Trophoblast cell (in vitro differentiated cells and primary cell): Measurements from ENCODE around the gene SH3BP1.
A peak's percentile ranks its signal among the peaks of the same experiment; 100 is the strongest.

Source experiments
- DNase-seq, 2 donors: peaks; one replicate each; pipeline ENCODE4 v3.0.0-alpha.2; 2016
- H2AFZ ChIP-seq: 2 replicates; pipeline ENCODE4 v1.6.1; 2013; ENCODE audit warnings: low read length, moderate library complexity, mild to moderate bottlenecking; ENCODE audit not compliant: insufficient read depth, poor library complexity
- H2AK5ac ChIP-seq: 2 replicates; pipeline ENCODE4 v1.6.1; 2013; ENCODE audit warnings: mild to moderate bottlenecking, low read length
- H2BK120ac ChIP-seq: 2 replicates; pipeline ENCODE4 v1.6.1; 2013; ENCODE audit warnings: low read length, mild to moderate bottlenecking, moderate library complexity; ENCODE audit not compliant: insufficient read depth, poor library complexity
- H2BK12ac ChIP-seq: 2 replicates; pipeline ENCODE4 v1.6.1; 2013; ENCODE audit warnings: mild to moderate bottlenecking, low read length, moderate library complexity
- H2BK5ac ChIP-seq: 2 replicates; pipeline ENCODE4 v1.6.1; 2013; ENCODE audit warnings: low read length, low read depth, moderate library complexity, mild to moderate bottlenecking; ENCODE audit not compliant: poor library complexity
- H3K14ac ChIP-seq: 2 replicates; pipeline ENCODE4 v1.6.1; 2013; ENCODE audit warnings: mild to moderate bottlenecking, low read length
- H3K18ac ChIP-seq: 2 replicates; pipeline ENCODE4 v1.6.1; 2013; ENCODE audit warnings: mild to moderate bottlenecking, low read length
- H3K23ac ChIP-seq: 2 replicates; pipeline ENCODE4 v1.6.1; 2013; ENCODE audit warnings: low read length
- H3K27ac ChIP-seq: 2 replicates; pipeline ENCODE4 v1.5.1; 2013; ENCODE audit warnings: low read depth, mild to moderate bottlenecking, inconsistent platforms, low read length, moderate library complexity
- H3K27me3 ChIP-seq: 2 replicates; pipeline ENCODE4 v1.6.1; 2013; ENCODE audit warnings: inconsistent platforms, mild to moderate bottlenecking, low read length, moderate library complexity; ENCODE audit not compliant: insufficient read depth
- H3K36me3 ChIP-seq, 2 experiments: 1 replicate in 1 of 2; 2 replicates in 1 of 2; pipeline ENCODE4 v1.6.1; 2013; ENCODE audit warnings: low read length in 2 of 2, mild to moderate bottlenecking in 2 of 2, moderate library complexity in 1 of 2; ENCODE audit not compliant: insufficient read depth in 2 of 2, control insufficient read depth in 1 of 2
- H3K4ac ChIP-seq: 2 replicates; pipeline ENCODE4 v1.6.1; 2013; ENCODE audit warnings: low read depth, mild to moderate bottlenecking, low read length, moderate library complexity
- H3K4me1 ChIP-seq, 2 experiments: 1 replicate in 1 of 2; 2 replicates in 1 of 2; pipeline ENCODE4 v1.6.1; 2013; ENCODE audit warnings: low read length in 2 of 2, mild to moderate bottlenecking in 2 of 2, moderate library complexity in 1 of 2; ENCODE audit not compliant: insufficient read depth in 2 of 2, control insufficient read depth in 1 of 2
- H3K4me2 ChIP-seq: 2 replicates; pipeline ENCODE4 v1.6.1; 2013; ENCODE audit warnings: inconsistent platforms, mild to moderate bottlenecking, low read length, moderate library complexity
- H3K4me3 ChIP-seq: 2 replicates; pipeline ENCODE4 v1.5.1; 2013; ENCODE audit warnings: mild to moderate bottlenecking, low read depth, low read length, inconsistent platforms
- H3K79me1 ChIP-seq: one replicate; pipeline ENCODE4 v1.6.1; 2013; ENCODE audit warnings: low read length
- H3K79me2 ChIP-seq: 2 replicates; pipeline ENCODE4 v1.6.1; 2013; ENCODE audit warnings: low read length, mild to moderate bottlenecking; ENCODE audit not compliant: control insufficient read depth, insufficient read depth, poor library complexity
- H3K9ac ChIP-seq: 2 replicates; pipeline ENCODE4 v1.6.1; 2013; ENCODE audit warnings: mild to moderate bottlenecking, low read length
- H3K9me3 ChIP-seq: 2 replicates; pipeline ENCODE4 v1.6.1; 2013; ENCODE audit warnings: low read depth, mild to moderate bottlenecking, control low read depth, inconsistent platforms, low read length; ENCODE audit not compliant: insufficient read depth
- H4K12ac ChIP-seq: 2 replicates; pipeline ENCODE4 v1.6.1; 2013; ENCODE audit warnings: low read depth, mild to moderate bottlenecking, low read length, moderate library complexity
- H4K8ac ChIP-seq: 2 replicates; pipeline ENCODE4 v1.6.1; 2013; ENCODE audit warnings: low read depth, mild to moderate bottlenecking, low read length, moderate library complexity
- H4K91ac ChIP-seq: one replicate; pipeline ENCODE4 v1.6.1; 2013; ENCODE audit warnings: low read depth, mild to moderate bottlenecking, low read length, moderate library complexity
- WGBS: extraction: QIAGEN DNeasy Blood & Tissue Kit; methylation state at CpG from one replicate; pipeline ENCODE4 v1.1.7; 2013; ENCODE audit warnings: missing lambda C conversion rate; ENCODE audit not compliant: insufficient read length, insufficient coverage; ENCODE audit errors: extremely low coverage; 5-methylcytosine and 5-hydroxymethylcytosine counted together

The SH3BP1 gene

DNA sequence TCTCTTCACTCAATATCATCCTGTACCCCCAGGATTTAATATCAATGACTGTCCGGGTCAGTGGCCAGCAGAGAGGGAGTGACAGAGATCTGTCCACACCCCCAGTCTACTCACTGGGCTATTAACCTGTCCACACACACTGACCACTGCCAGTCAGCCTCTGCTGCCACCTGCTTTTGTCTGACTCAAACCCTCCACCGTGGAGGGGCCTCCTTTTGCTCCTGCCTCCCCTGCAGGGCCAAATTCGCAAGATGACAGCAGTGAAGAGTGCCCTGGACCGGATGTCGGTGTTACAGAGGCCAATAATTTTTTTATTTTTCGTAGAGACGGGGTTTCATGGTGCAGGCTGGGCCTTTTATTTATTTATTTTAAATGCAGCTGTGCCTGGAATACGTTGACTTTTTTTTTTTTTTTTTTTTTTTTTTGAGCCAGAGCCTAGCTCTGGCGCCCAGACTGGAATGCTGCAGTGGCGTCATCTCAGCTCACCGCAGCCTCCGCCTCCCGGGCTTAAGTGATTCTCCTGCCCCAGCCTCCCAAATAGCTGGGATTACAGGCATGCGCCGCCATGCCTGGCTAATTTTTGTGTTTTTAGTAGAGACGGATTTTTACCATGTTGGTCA is 24.2 kb downstream of the SH3BP1 start:
- no peak overlapping the region for H2AK5ac ChIP-seq
- H2BK120ac ChIP-seq: no peak overlapping the region
- H4K12ac ChIP-seq: no peak overlapping the region
- no CpG with 5 or more reads among the region's 16 CpGs for WGBS
- no peaks in the 10 kb centered on the region for H3K27me3 ChIP-seq
- H3K79me2 ChIP-seq: peaks cover 3% of the 10 kb centered on the region
- H3K4me2 ChIP-seq: no peak overlapping the region
- no peak overlapping the region for H4K8ac ChIP-seq
- no peak overlapping the region for H3K4ac ChIP-seq
- H3K4me1 ChIP-seq: peaks cover 12 to 18% of the 10 kb centered on the region in 2 experiments
- no peak overlapping the region for H2AFZ ChIP-seq
- no peak overlapping the region for H3K4me3 ChIP-seq
- no peak overlapping the region for H3K27ac ChIP-seq
- H2BK12ac ChIP-seq: no peak overlapping the region
- no peak overlapping the region for H3K18ac ChIP-seq
- no peaks in the 10 kb centered on the region for H3K36me3 ChIP-seq
- no peak overlapping the region for H2BK5ac ChIP-seq
- peak; percentile 82 to 87 for DNase-seq
- H4K91ac ChIP-seq: no peak overlapping the region
- no peak overlapping the region for H3K23ac ChIP-seq
- H3K79me1 ChIP-seq: no peaks in the 10 kb centered on the region
- peaks cover 4% of the 10 kb centered on the region for H3K9me3 ChIP-seq
- no peak overlapping the region for H3K14ac ChIP-seq
- H3K9ac ChIP-seq: no peak overlapping the region

DNA sequence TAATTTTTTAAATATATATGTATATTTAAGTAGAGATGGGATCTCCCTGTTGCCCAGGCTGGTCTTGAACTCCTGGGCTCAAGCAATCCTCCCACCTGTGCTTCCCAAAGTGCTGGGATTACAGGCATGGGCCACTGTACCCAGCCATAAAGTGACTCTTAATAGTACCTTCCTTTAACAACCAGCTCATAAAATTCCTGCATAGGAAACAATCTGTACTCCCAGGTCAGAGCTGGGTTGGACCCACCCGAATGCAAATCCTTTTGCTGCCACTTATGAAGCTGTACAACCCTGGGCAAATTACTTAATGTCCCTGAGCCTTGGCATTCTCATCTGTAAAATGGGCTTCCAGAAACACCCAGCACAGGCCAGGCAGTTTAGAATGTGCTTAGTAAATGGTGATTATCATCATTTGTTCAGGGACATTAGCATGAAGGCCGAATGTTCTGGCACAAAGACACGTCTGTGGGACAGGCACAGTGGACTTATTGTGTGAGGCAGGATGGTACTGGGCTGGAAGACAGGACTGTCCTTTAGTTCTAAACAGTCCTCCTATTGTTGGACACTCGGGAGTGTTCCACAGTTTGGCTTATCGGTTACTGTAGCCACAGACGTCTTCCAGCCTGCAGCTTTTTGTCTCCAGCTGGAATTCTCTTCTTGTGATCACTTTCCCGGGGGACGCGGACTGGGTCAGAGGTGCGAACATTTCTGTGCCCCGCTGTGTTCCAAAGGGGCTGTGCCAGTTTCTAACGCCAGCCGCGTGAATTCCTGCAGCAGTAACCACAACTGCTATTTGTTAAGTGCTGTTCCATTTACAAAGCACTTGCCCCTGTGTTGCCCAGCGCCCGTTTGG is 25.0 kb downstream of the SH3BP1 start:
- Histone ChIP-seq H3K4ac (no peak overlapping the region), H3K27me3 (no peaks in the 10 kb centered on the region), H3K4me2 (no peak overlapping the region), H2BK5ac (no peak overlapping the region), H3K4me3 (no peak overlapping the region), H3K4me1 (peaks cover 7 to 14% of the 10 kb centered on the region in 2 experiments), H3K79me2 (no peaks in the 10 kb centered on the region), H3K79me1 (no peaks in the 10 kb centered on the region), H3K36me3 (no peaks in the 10 kb centered on the region), H4K12ac (no peak overlapping the region), H2BK12ac (no peak overlapping the region), H4K91ac (no peak overlapping the region), H2AK5ac (no peak overlapping the region), H4K8ac (no peak overlapping the region), H3K9ac (no peak overlapping the region), H3K18ac (no peak overlapping the region), H3K9me3 (peaks cover 2% of the 10 kb centered on the region), H3K23ac (no peak overlapping the region), H3K27ac (no peak overlapping the region), H3K14ac (no peak overlapping the region), H2AFZ (no peak overlapping the region), H2BK120ac (no peak overlapping the region)
- no CpG with 5 or more reads among the region's 16 CpGs for WGBS
- DNase-seq: no peak

- Histone ChIP-seq H3K18ac (no peak overlapping the region), H3K4me1 (peaks cover 5 to 12% of the 10 kb centered on the region in 2 experiments), H2AK5ac (no peak overlapping the region), H3K23ac (no peak overlapping the region), H3K36me3 (no peaks in the 10 kb centered on the region), H3K4me3 (no peak overlapping the region), H3K4ac (no peak overlapping the region), H3K79me1 (no peaks in the 10 kb centered on the region), H3K9me3 (peaks cover 2% of the 10 kb centered on the region), H4K12ac (no peak overlapping the region), H2BK5ac (no peak overlapping the region), H4K8ac (no peak overlapping the region), H2BK12ac (no peak overlapping the region), H3K4me2 (no peak overlapping the region), H3K9ac (no peak overlapping the region), H4K91ac (no peak overlapping the region), H2BK120ac (no peak overlapping the region), H3K27ac (no peak overlapping the region), H3K14ac (no peak overlapping the region), H2AFZ (no peak overlapping the region), H3K27me3 (no peaks in the 10 kb centered on the region), H3K79me2 (no peaks in the 10 kb centered on the region)
- DNase-seq: no peak
- no CpG with 5 or more reads among the region's 24 CpGs for WGBS
These were observed 26.0 kb downstream of the SH3BP1 start for GRCh38 chr22:37665487-37665886.

DNA sequence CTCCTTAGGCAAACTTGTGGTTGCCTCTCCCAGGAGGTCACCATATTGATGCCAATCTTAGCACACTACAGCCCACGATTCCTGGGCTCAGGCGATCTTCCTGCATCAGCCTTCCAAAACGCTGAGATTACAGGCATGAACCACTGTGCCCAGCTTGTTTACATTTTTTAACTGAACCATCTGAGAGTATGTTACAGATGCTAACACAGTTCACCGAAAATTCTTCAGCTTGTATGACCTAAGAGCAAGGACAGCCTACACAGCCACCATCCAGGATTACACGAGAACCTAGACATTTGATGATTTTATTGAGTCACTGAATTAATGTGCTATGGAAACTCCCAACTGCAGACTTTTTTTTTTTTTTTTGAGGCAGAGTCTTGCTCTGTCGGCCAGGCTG is 30.1 kb downstream of the SH3BP1 start:
- no CpG with 5 or more reads among the region's 6 CpGs for WGBS
- Histone ChIP-seq H4K8ac (no peak overlapping the region), H4K91ac (no peak overlapping the region), H3K4me3 (no peak overlapping the region), H2AK5ac (no peak overlapping the region), H3K18ac (no peak overlapping the region), H3K23ac (no peak overlapping the region), H3K9me3 (peaks cover 2% of the 10 kb centered on the region), H2BK120ac (no peak overlapping the region), H2BK12ac (no peak overlapping the region), H2BK5ac (no peak overlapping the region), H3K9ac (no peak overlapping the region), H4K12ac (no peak overlapping the region), H3K4ac (no peak overlapping the region), H3K27ac (no peak overlapping the region), H3K4me2 (no peak overlapping the region), H3K4me1 (peaks cover 2 to 6% of the 10 kb centered on the region in 2 experiments), H3K27me3 (no peaks in the 10 kb centered on the region), H3K79me1 (no peaks in the 10 kb centered on the region), H3K14ac (no peak overlapping the region), H3K36me3 (no peaks in the 10 kb centered on the region), H2AFZ (no peak overlapping the region), H3K79me2 (no peaks in the 10 kb centered on the region)
- DNase-seq: peak in 1 of 2 donors; percentile 52
